MM.1S (cell line): ENCODE data around the gene IL17REL.

Experiments used
- DNase-seq: peaks from one replicate; pipeline ENCODE4 v3.0.0-alpha.2; 2015
- H2AFZ ChIP-seq: fragments of 300-600 bp; sonication (generic); 2 replicates; pipeline ENCODE4 v1.6.0; 2016; ENCODE audit warnings: antibody characterized with exemption, low read length
- H3F3A ChIP-seq: fragments of 300-600 bp; sonication (generic); 2 replicates; pipeline ENCODE4 v1.6.1; 2016; ENCODE audit warnings: mild to moderate bottlenecking, antibody characterized with exemption, low read length, moderate library complexity, mixed read lengths; ENCODE audit not compliant: insufficient read depth
- H3K27ac ChIP-seq: fragments of 300-600 bp; sonication (generic); 2 replicates; pipeline ENCODE4 v1.5.1; 2016; ENCODE audit warnings: mild to moderate bottlenecking, low read length
- H3K27me3 ChIP-seq: fragments of 300-600 bp; sonication (generic); replicated peaks from 2 replicates; pipeline ENCODE4 v1.6.0; 2016; ENCODE audit warnings: low read length; ENCODE audit not compliant: insufficient read depth
- H3K36me3 ChIP-seq: fragments of 300-600 bp; sonication (generic); replicated peaks from 2 replicates; pipeline ENCODE4 v1.6.1; 2016; ENCODE audit warnings: mild to moderate bottlenecking, low read length, mixed read lengths; ENCODE audit not compliant: insufficient read depth
- H3K4me1 ChIP-seq: fragments of 300-600 bp; sonication (generic); 2 replicates; pipeline ENCODE4 v1.6.1; 2016; ENCODE audit warnings: low read length, mixed read lengths
- H3K4me2 ChIP-seq: fragments of 300-600 bp; sonication (generic); 2 replicates; pipeline ENCODE4 v1.6.0; 2016; ENCODE audit warnings: low read depth, low read length
- H3K4me3 ChIP-seq: fragments of 300-600 bp; sonication (generic); 2 replicates; pipeline ENCODE4 v1.5.1; 2016; ENCODE audit warnings: low read length, mixed read lengths
- H3K79me2 ChIP-seq: fragments of 300-600 bp; sonication (generic); 2 replicates; pipeline ENCODE4 v1.6.1; 2016; ENCODE audit warnings: mixed run types, low read length, mixed read lengths
- H3K9ac ChIP-seq: fragments of 300-600 bp; sonication (generic); 2 replicates; pipeline ENCODE4 v1.6.1; 2016; ENCODE audit warnings: low read length, mixed read lengths
- H3K9me2 ChIP-seq: fragments of 300-600 bp; sonication (generic); replicated peaks from 2 replicates; pipeline ENCODE4 v1.6.1; 2016; ENCODE audit warnings: mild to moderate bottlenecking, low read length, mixed read lengths; ENCODE audit not compliant: insufficient read depth
- H3K9me3 ChIP-seq: fragments of 300-600 bp; sonication (generic); replicated peaks from 2 replicates; pipeline ENCODE4 v1.6.1; 2016; ENCODE audit warnings: mild to moderate bottlenecking, low read length, mixed read lengths; ENCODE audit not compliant: insufficient read depth
- H4K20me1 ChIP-seq: fragments of 300-600 bp; sonication (generic); 2 replicates; pipeline ENCODE4 v1.6.1; 2016; ENCODE audit warnings: mild to moderate bottlenecking, low read length, moderate library complexity, mixed read lengths; ENCODE audit not compliant: insufficient read depth
- EZH2 ChIP-seq: fragments of 300-600 bp; sonication (generic); optimal IDR thresholded peaks from 2 replicates; pipeline ENCODE3; 2017; ENCODE audit warnings: low read depth, mild to moderate bottlenecking, antibody characterized with exemption, low read length, mixed read lengths
- EZH2phosphoT487 ChIP-seq: fragments of 300-600 bp; sonication (generic); IDR thresholded peaks from 2 replicates; pipeline ENCODE4 v1.6.1; 2018; ENCODE audit warnings: antibody characterized with exemption, low read length
- TF ChIP-seq, protein P1 (sequence below): fragments of 300-600 bp; sonication (generic); IDR thresholded peaks from 2 replicates; pipeline ENCODE4 v1.5.1; 2016; ENCODE audit warnings: antibody characterized with exemption, low read length, mixed read lengths

IL17REL gene

DNA sequence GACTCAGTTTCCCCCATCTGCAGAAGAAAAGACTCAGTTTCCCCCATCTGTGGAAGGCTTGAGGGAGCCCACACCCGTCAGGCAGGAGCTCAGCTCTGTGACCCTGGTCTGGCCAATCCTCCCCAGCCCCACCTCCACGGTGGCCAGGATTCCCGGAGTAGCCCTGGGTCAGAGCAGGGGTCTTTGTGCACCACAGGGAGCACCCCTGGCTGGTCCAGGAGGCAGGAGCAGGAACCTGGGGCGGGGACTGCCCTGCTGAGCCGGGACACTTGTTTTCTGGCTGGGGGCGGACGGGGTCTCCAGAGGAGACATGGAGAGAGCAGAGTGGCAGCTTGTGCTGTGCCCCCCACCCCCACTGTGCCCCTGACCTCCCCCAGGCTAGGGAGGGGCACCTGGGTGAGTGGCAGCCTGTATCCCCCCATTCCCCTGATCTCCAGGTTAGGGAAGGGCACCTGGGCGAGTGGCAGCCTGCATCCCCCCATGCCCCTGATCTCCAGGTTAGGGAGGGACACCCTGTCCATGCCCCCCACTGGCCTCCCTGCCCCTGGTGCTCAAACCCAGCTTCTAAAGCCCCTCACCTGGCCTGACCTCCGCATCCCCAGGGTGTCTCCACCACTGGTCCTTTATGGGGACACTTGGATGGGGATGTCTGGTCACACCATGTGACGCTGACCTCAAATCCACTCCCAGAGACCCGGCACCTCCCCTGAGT is 18.8 kb downstream of the IL17REL start:
- Histone ChIP-seq H3K27ac (no peak overlapping the region), H3K9me2 (no peaks in the 10 kb centered on the region), H3K4me2 (no peak overlapping the region), H3K79me2 (no peaks in the 10 kb centered on the region), H2AFZ (no peak overlapping the region), H3K4me3 (no peak overlapping the region), H3F3A (no peaks in the 10 kb centered on the region), H3K9ac (no peak overlapping the region), H3K36me3 (no peaks in the 10 kb centered on the region), H3K4me1 (no peaks in the 10 kb centered on the region), H3K9me3 (no peaks in the 10 kb centered on the region), H3K27me3 (peaks cover 24% of the 10 kb centered on the region), H4K20me1 (no peaks in the 10 kb centered on the region)
- no peak for DNase-seq
- no peak for TF ChIP-seq EZH2
- TF ChIP-seq, protein P1, sequence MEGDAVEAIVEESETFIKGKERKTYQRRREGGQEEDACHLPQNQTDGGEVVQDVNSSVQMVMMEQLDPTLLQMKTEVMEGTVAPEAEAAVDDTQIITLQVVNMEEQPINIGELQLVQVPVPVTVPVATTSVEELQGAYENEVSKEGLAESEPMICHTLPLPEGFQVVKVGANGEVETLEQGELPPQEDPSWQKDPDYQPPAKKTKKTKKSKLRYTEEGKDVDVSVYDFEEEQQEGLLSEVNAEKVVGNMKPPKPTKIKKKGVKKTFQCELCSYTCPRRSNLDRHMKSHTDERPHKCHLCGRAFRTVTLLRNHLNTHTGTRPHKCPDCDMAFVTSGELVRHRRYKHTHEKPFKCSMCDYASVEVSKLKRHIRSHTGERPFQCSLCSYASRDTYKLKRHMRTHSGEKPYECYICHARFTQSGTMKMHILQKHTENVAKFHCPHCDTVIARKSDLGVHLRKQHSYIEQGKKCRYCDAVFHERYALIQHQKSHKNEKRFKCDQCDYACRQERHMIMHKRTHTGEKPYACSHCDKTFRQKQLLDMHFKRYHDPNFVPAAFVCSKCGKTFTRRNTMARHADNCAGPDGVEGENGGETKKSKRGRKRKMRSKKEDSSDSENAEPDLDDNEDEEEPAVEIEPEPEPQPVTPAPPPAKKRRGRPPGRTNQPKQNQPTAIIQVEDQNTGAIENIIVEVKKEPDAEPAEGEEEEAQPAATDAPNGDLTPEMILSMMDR, result no peak
- TF ChIP-seq EZH2phosphoT487, result no peak

DNA sequence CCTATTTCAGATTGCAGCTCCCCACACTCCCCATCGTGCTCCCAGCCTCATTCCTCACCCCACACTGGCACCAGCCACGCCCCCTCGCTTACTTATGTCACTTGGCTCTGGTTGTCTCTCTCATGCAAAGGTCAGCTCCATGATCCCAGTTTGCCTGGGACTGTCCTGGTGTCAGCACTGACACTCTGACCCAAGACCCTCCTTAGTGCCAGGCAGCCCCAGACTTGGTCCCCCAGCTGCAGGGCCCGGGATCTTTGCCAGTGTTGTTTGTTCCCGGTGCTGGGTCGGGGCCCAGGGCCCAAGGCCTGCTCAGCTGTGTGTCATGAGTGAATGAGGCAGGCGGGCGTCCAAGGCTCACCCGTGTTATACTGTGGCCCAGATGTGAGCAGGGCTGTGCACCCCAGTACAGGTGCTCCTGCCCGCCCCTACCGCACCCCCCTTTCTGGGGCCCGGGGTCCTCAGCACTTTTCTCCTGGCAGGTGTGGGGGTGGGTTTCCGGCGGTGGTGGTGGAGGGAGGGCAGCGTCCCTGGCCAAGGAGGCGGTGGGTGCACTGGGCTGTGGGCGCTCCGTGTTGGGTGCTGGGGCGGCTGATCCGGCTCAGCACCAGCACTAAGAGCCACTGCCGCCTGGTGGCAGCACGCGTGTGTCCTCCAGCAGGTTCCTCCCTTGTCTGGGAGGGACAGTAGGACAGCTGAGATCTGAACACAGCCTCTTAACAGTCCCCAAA is 19.5 kb downstream of the IL17REL start:
- Histone ChIP-seq H3K79me2 (no peaks in the 10 kb centered on the region), H3K36me3 (no peaks in the 10 kb centered on the region), H3K9me3 (no peaks in the 10 kb centered on the region), H3F3A (no peaks in the 10 kb centered on the region), H3K4me2 (no peak overlapping the region; the same call in 1 of the 2 replicates), H4K20me1 (no peaks in the 10 kb centered on the region), H3K27ac (no peak overlapping the region), H3K4me3 (no peak overlapping the region), H3K9ac (no peak overlapping the region), H3K9me2 (no peaks in the 10 kb centered on the region), H2AFZ (no peak overlapping the region), H3K27me3 (peaks cover 31% of the 10 kb centered on the region), H3K4me1 (no peaks in the 10 kb centered on the region)
- TF ChIP-seq, protein P1, result peak; percentile 71
- no peak for TF ChIP-seq EZH2phosphoT487
- DNase-seq, result peak; percentile 64

DNA sequence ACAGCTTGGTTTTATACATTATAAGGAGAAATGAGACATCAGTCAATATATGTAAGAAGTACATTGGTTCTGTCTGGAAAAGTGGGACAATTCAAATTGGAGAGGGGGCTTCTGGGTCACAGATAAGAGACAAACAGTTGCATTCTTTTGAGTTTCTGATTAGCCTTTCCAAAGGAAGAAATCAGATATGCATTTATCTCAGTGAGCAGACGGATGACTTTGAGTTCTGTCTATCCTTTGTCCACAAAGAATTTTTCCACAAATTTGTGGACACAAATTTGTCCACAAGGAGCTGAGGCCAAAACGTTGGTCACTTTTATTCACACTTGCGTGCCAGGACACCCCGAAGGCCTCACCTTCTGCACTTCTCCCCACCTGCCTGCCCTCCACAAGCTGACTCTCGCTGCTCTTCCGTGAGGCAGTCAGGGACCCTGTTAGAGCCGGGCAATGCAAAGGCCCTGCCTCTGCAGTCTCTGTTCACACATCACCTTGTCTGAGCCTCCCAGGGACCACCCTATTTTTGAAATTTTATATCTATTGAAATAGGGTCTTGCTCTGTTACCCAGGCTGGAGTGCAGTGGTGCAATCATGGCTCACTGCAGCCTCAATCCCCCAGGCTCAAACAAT is 20.5 kb downstream of the IL17REL start:
- H3K9me3 ChIP-seq, result no peaks in the 10 kb centered on the region

More for the DNA sequence above, 20.5 kb downstream of the IL17REL start:
- no peaks in the 10 kb centered on the region for H3K4me1 ChIP-seq
- H3K9ac ChIP-seq, result no peak overlapping the region
- no peaks in the 10 kb centered on the region for H3K9me2 ChIP-seq
- TF ChIP-seq, protein P1, result no peak
- TF ChIP-seq EZH2phosphoT487, result no peak
- H2AFZ ChIP-seq, result no peak overlapping the region
- no peak for DNase-seq
- no peaks in the 10 kb centered on the region for H3F3A ChIP-seq
- no peaks in the 10 kb centered on the region for H3K79me2 ChIP-seq
- H3K4me2 ChIP-seq, result no peak overlapping the region
- no peaks in the 10 kb centered on the region for H4K20me1 ChIP-seq
- H3K36me3 ChIP-seq, result no peaks in the 10 kb centered on the region
- peaks cover 41% of the 10 kb centered on the region for H3K27me3 ChIP-seq
- H3K4me3 ChIP-seq, result no peak overlapping the region
- no peak overlapping the region for H3K27ac ChIP-seq
